HepG2 (cell line): ENCODE results near the gene CDCA4. TPM values are rescaled to one million over a fixed set of nuclear protein-coding genes. Genes with fewer than 3 reads are reported as not detected.

ENCODE experiments used
- BCL6 ChIP-seq: IDR thresholded peaks from 2 replicates; pipeline ENCODE4 v1.6.1; 2016; ENCODE audit warnings: missing genetic modification reagents, missing compliant biosample characterization
- CREBL2 ChIP-seq: sonication (generic); formaldehyde crosslinking; IDR thresholded peaks from 2 replicates; pipeline ENCODE4 v1.8.1; 2023; ENCODE audit warnings: missing genetic modification reagents, mild to moderate bottlenecking, borderline replicate concordance
- FOXA1 ChIP-seq, 2 experiments: fragments of 450-650 bp in 1 of 2; sonication (generic) in 1 of 2; formaldehyde crosslinking in 1 of 2; IDR thresholded peaks; 2 replicates each; pipeline versions ENCODE4 v1.4.0 to v1.6.1; 2016 to 2020; ENCODE audit warnings: missing genetic modification reagents in 1 of 2
- NKX3-1 ChIP-seq: sonication (generic); formaldehyde crosslinking; IDR thresholded peaks from 2 replicates; pipeline ENCODE4 v1.5.0; 2020; ENCODE audit warnings: missing genetic modification reagents
- PBX3 ChIP-seq: sonication (generic); formaldehyde crosslinking; IDR thresholded peaks from 2 replicates; pipeline ENCODE4 v1.8.1; 2023; ENCODE audit warnings: missing genetic modification reagents, inconsistent platforms, borderline replicate concordance
- ZKSCAN1 ChIP-seq: fragments of 150-350 bp; IDR thresholded peaks from 2 replicates; pipeline ENCODE4 v1.6.1; 2014; ENCODE audit warnings: low read length
- ZNF318 ChIP-seq: sonication (generic); formaldehyde crosslinking; IDR thresholded peaks from 2 replicates; pipeline ENCODE4 v1.4.0; 2020; ENCODE audit warnings: mild to moderate bottlenecking, missing genetic modification reagents
- ZNF546 ChIP-seq: sonication (generic); formaldehyde crosslinking; conservative IDR thresholded peaks from 2 replicates; pipeline ENCODE4 v1.8.1; 2023; ENCODE audit warnings: mild to moderate bottlenecking, missing genetic modification reagents
- polyA plus RNA-seq, 8 experiments: library from polyadenylated mRNA; depleted of rRNA in 3 of 8; stranded (reverse) in 7 of 8; unstranded in 1 of 8; fragments of >200 nt; fragmentation: Illumina TruSeq in 4 of 8; extraction: Trizol in 4 of 8; gene quantifications; 2 replicates each; pipeline versions ENCODE4 v1.2.1 to v1.2.3, GENCODE V29; 2011 to 2016; ENCODE audit warnings: low read depth in 4 of 8, missing spikeins in 1 of 8, mixed read lengths in 1 of 8; ENCODE audit not compliant: insufficient read depth in 1 of 8
- total RNA-seq, 5 experiments: library from RNA; depleted of rRNA; stranded (reverse); fragments of >200 nt; fragmentation: Illumina TruSeq; extraction: Trizol; gene quantifications; 2 replicates each; pipeline ENCODE4 v1.2.3, GENCODE V29; 2016; ENCODE audit warnings: low read depth in 1 of 5
- TF ChIP-seq, protein P1 (sequence below): sonication (generic); formaldehyde crosslinking; IDR thresholded peaks from 2 replicates; pipeline ENCODE4 v1.5.1; 2020; ENCODE audit warnings: mild to moderate bottlenecking, missing genetic modification reagents, borderline replicate concordance

CDCA4 gene
- total and polyA plus RNA-seq, 2 of the 13 experiments (the other 11 are each of a cell fraction or from before 2014, with no cell fraction given): 19.7 to 43.1 TPM

GRCh38 chr14:105055736-105056302 is 34.9 kb upstream of the CDCA4 start (continued):
- TF ChIP-seq ZNF318 (no peak), BCL6 (no peak), FOXA1 (IDR thresholded peaks at IDR 0.05) (no peak), FOXA1 (CRISPR knock-in tag; IDR thresholded peaks at IDR 0.05) (no peak), CREBL2 (CRISPR knock-in tag) (no peak), NKX3-1 (CRISPR knock-in tag) (no peak), PBX3 (no peak), ZKSCAN1 (no peak), ZNF546 (CRISPR knock-in tag) (no peak)
- TF ChIP-seq, protein P1, sequence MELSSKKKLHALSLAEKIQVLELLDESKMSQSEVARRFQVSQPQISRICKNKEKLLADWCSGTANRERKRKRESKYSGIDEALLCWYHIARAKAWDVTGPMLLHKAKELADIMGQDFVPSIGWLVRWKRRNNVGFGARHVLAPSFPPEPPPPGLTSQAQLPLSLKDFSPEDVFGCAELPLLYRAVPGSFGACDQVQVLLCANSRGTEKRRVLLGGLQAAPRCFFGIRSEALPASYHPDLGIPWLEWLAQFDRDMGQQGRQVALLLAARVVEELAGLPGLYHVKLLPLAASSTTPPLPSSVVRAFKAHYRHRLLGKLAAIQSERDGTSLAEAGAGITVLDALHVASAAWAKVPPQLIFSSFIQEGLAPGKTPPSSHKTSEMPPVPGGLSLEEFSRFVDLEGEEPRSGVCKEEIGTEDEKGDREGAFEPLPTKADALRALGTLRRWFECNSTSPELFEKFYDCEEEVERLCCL (CRISPR knock-in tag): no peak
